G401 (cell line): ENCODE data around the gene MAMDC2. TPM values are rescaled to one million over a fixed set of nuclear protein-coding genes. Genes with fewer than 3 reads are reported as not detected.

Source experiments
- DNase-seq: peaks from one replicate; pipeline ENCODE4 v3.0.0-alpha.2; 2015; ENCODE audit warnings: low spot score
- in situ Hi-C: cut with HindIII; loops from 2 replicates; pipeline ENCODE4 v1.10.0; 2016; ENCODE audit warnings: low sequenced_read_pairs, mixed read lengths
- total RNA-seq: library from RNA; depleted of rRNA; stranded (reverse); fragments of >200 nt; shearing (Covaris generic); gene quantifications from 2 replicates; pipeline ENCODE4 v1.2.3, GENCODE V29; 2014

MAMDC2 gene
- total RNA-seq, 1 experiment from 2014 or later, result 0.81 TPM

- in situ Hi-C loops, result no loop called here
- DNase-seq, result no peak
Measured at GRCh38 chr9:70058569-70059116, 15.0 kb downstream of the MAMDC2 start.

- DNase-seq, result no peak
- in situ Hi-C loops, result no loop called here
Measured at GRCh38 chr9:70060148-70060882, 16.7 kb downstream of the MAMDC2 start.

- in situ Hi-C loops, result no loop called here
- DNase-seq, result no peak
Measured at GRCh38 chr9:70060883-70061507, 17.3 kb downstream of the MAMDC2 start.

- no peak for DNase-seq
- in situ Hi-C loops, result no loop called here
Measured at GRCh38 chr9:70061776-70062175, 18.1 kb downstream of the MAMDC2 start.

- in situ Hi-C loops, result no loop called here
- no peak for DNase-seq
Measured at GRCh38 chr9:70064496-70064895, 20.8 kb downstream of the MAMDC2 start.

GRCh38 chr9:70065572-70065971 lies 21.9 kb downstream of the MAMDC2 start:
- no peak for DNase-seq
- in situ Hi-C loops, result no loop called here

GRCh38 chr9:70066418-70066817 lies 22.8 kb downstream of the MAMDC2 start:
- no peak for DNase-seq
- in situ Hi-C loops, result no loop called here

- in situ Hi-C loops, result no loop called here
- DNase-seq, result no peak
Measured at GRCh38 chr9:70066874-70067273, 23.2 kb downstream of the MAMDC2 start.

GRCh38 chr9:70069704-70070103 lies 26.1 kb downstream of the MAMDC2 start:
- no peak for DNase-seq
- in situ Hi-C loops, result no loop called here

- in situ Hi-C loops, result no loop called here
Measured at GRCh38 chr9:70073193-70073592, 29.5 kb downstream of the MAMDC2 start.

GRCh38 chr9:70073756-70074155 lies 30.1 kb downstream of the MAMDC2 start:
- in situ Hi-C loops, result no loop called here
- no peak for DNase-seq

More at GRCh38 chr9:70073193-70073592, 29.5 kb downstream of the MAMDC2 start:
- DNase-seq, result no peak

GRCh38 chr9:70076678-70077077 lies 33.0 kb downstream of the MAMDC2 start:
- DNase-seq, result peak; percentile 2
- in situ Hi-C loops, result no loop called here

GRCh38 chr9:70079417-70080037 lies 35.9 kb downstream of the MAMDC2 start:
- in situ Hi-C loops, result no loop called here
- no peak for DNase-seq

- in situ Hi-C loops, result no loop called here
Measured at GRCh38 chr9:70080481-70081119, 37.0 kb downstream of the MAMDC2 start.

GRCh38 chr9:70081120-70081495 lies 37.5 kb downstream of the MAMDC2 start:
- in situ Hi-C loops, result no loop called here
- DNase-seq, result no peak

More at GRCh38 chr9:70080481-70081119, 37.0 kb downstream of the MAMDC2 start:
- DNase-seq, result peak; percentile 56

- DNase-seq, result no peak
- in situ Hi-C loops, result no loop called here
Measured at GRCh38 chr9:70083429-70083828, 39.8 kb downstream of the MAMDC2 start.

GRCh38 chr9:70085241-70085640 lies 41.6 kb downstream of the MAMDC2 start:
- in situ Hi-C loops, result no loop called here
- DNase-seq, result no peak

- in situ Hi-C loops, result no loop called here
- DNase-seq, result no peak
Measured at GRCh38 chr9:70091103-70091502, 47.5 kb downstream of the MAMDC2 start.

GRCh38 chr9:70091572-70091971 lies 47.9 kb downstream of the MAMDC2 start:
- no peak for DNase-seq
- in situ Hi-C loops, result no loop called here

GRCh38 chr9:70092190-70092589 lies 48.5 kb downstream of the MAMDC2 start:
- in situ Hi-C loops, result no loop called here

More at GRCh38 chr9:70092190-70092589, 48.5 kb downstream of the MAMDC2 start:
- DNase-seq, result no peak
